SK-N-SH treated with all-trans-retinoic acid at 6 μM for 48 hours (cell line): Measurements from ENCODE around the gene THTPA.

ENCODE experiments used
- ATAC-seq: fragments of 200-7000 bp; cut with Tn5 transposase; 3 replicates; pipeline ENCODE4 v1.9.1; 2020; ENCODE audit warnings: mild to moderate bottlenecking, moderate library complexity
- ARNTL ChIP-seq: fragments of 450-650 bp; formaldehyde crosslinking; IDR thresholded peaks from 2 replicates; pipeline ENCODE4 v1.5.0; 2020; ENCODE audit warnings: low read depth, mild to moderate bottlenecking, moderate library complexity, borderline replicate concordance
- CREB5 ChIP-seq: fragments of 250-450 bp; sonication (Bioruptor Pico); IDR thresholded peaks from 2 replicates; pipeline ENCODE4 v1.5.1; 2020; ENCODE audit warnings: low read depth, mild to moderate bottlenecking, moderate library complexity
- CSRNP3 ChIP-seq: fragments of 250-450 bp; sonication (Bioruptor Pico); IDR thresholded peaks from 2 replicates; pipeline ENCODE4 v1.5.1; 2021; ENCODE audit warnings: mild to moderate bottlenecking, moderate library complexity
- ESRRG ChIP-seq: fragments of 250-450 bp; sonication (Bioruptor Pico); IDR thresholded peaks from 2 replicates; pipeline ENCODE4 v1.6.1; 2021; ENCODE audit warnings: mild to moderate bottlenecking
- GLIS3 ChIP-seq: fragments of 250-450 bp; sonication (Bioruptor Pico); IDR thresholded peaks from 2 replicates; pipeline ENCODE4 v1.5.0; 2020; ENCODE audit warnings: mild to moderate bottlenecking, moderate library complexity
- ISL1 ChIP-seq: fragments of 250-450 bp; sonication (Bioruptor Pico); IDR thresholded peaks from 2 replicates; pipeline ENCODE4 v2.1.2; 2022; ENCODE audit warnings: mild to moderate bottlenecking, moderate library complexity
- OSR1 ChIP-seq: fragments of 250-450 bp; sonication (Bioruptor Pico); IDR thresholded peaks from 2 replicates; pipeline ENCODE4 v1.8.0; 2022; ENCODE audit warnings: moderate library complexity, mild to moderate bottlenecking, inconsistent platforms
- PATZ1 ChIP-seq: fragments of 250-450 bp; sonication (Bioruptor Pico); IDR thresholded peaks from 2 replicates; pipeline ENCODE4 v1.8.0; 2020; ENCODE audit warnings: mild to moderate bottlenecking, moderate library complexity, borderline replicate concordance
- POU6F1 ChIP-seq: fragments of 250-450 bp; sonication (Bioruptor Pico); IDR thresholded peaks from 2 replicates; pipeline ENCODE4 v1.8.0; 2021; ENCODE audit warnings: low read depth, mild to moderate bottlenecking, moderate library complexity, borderline replicate concordance
- PPARA ChIP-seq: fragments of 250-450 bp; sonication (Bioruptor Pico); IDR thresholded peaks from 2 replicates; pipeline ENCODE4 v1.5.0; 2020; ENCODE audit warnings: mild to moderate bottlenecking, borderline replicate concordance
- RARB ChIP-seq: fragments of 250-450 bp; sonication (Bioruptor Pico); IDR thresholded peaks from 2 replicates; pipeline ENCODE4 v1.8.0; 2021; ENCODE audit warnings: mild to moderate bottlenecking, moderate library complexity
- SNAI2 ChIP-seq: fragments of 250-450 bp; sonication (Bioruptor Pico); IDR thresholded peaks from 2 replicates; pipeline ENCODE4 v1.5.0; 2020; ENCODE audit warnings: mild to moderate bottlenecking, moderate library complexity
- TCF4 ChIP-seq: fragments of 250-450 bp; sonication (Bioruptor Pico); IDR thresholded peaks from 2 replicates; pipeline ENCODE4 v1.8.0; 2021; ENCODE audit warnings: mild to moderate bottlenecking, moderate library complexity, borderline replicate concordance
- TOX ChIP-seq: fragments of 250-450 bp; sonication (Bioruptor Pico); IDR thresholded peaks from 2 replicates; pipeline ENCODE4 v1.8.0; 2021; ENCODE audit warnings: mild to moderate bottlenecking, moderate library complexity, borderline replicate concordance
- ZC3H10 ChIP-seq: fragments of 250-450 bp; sonication (Bioruptor Pico); IDR thresholded peaks from 2 replicates; pipeline ENCODE4 v1.5.1; 2021; ENCODE audit warnings: mild to moderate bottlenecking, moderate library complexity
- ZFP3 ChIP-seq: fragments of 250-450 bp; sonication (Bioruptor Pico); IDR thresholded peaks from 2 replicates; pipeline ENCODE4 v1.5.0; 2020; ENCODE audit warnings: mild to moderate bottlenecking, moderate library complexity
- ZNF565 ChIP-seq: fragments of 450-650 bp; formaldehyde crosslinking; conservative IDR thresholded peaks from 2 replicates; pipeline ENCODE4 v1.5.0; 2020; ENCODE audit warnings: low read depth, mild to moderate bottlenecking, moderate library complexity
- ZNF70 ChIP-seq: fragments of 450-650 bp; formaldehyde crosslinking; IDR thresholded peaks from 2 replicates; pipeline ENCODE4 v1.5.0; 2020; ENCODE audit warnings: mild to moderate bottlenecking, moderate library complexity
- ZNF8 ChIP-seq: fragments of 450-650 bp; formaldehyde crosslinking; IDR thresholded peaks from 2 replicates; pipeline ENCODE4 v1.5.0; 2020; ENCODE audit warnings: mild to moderate bottlenecking, moderate library complexity

THTPA gene

GRCh38 chr14:23538050-23538718, 17.9 kb upstream of the THTPA start (continued):
- TF ChIP-seq CREB5 (CRISPR knock-in tag) (no peak), TOX (CRISPR knock-in tag) (no peak), TCF4 (no peak), RARB (CRISPR knock-in tag) (no peak), SNAI2 (no peak), ISL1 (no peak)

GRCh38 chr14:23538785-23539184, 17.3 kb upstream of the THTPA start:
- TF ChIP-seq TOX (CRISPR knock-in tag) (no peak), ESRRG (CRISPR knock-in tag) (no peak), TCF4 (no peak), ISL1 (no peak), PATZ1 (CRISPR knock-in tag) (no peak), OSR1 (no peak), POU6F1 (no peak), ZNF565 (CRISPR knock-in tag) (no peak), ZNF70 (no peak), PPARA (CRISPR knock-in tag) (no peak), ZC3H10 (CRISPR knock-in tag) (no peak), ARNTL (CRISPR knock-in tag) (no peak), CSRNP3 (CRISPR knock-in tag) (no peak)
- peak; percentile 54 for ATAC-seq

- TF ChIP-seq ARNTL (CRISPR knock-in tag) (no peak), CSRNP3 (CRISPR knock-in tag) (no peak), ZFP3 (CRISPR knock-in tag) (no peak), SNAI2 (no peak), ZNF565 (CRISPR knock-in tag) (no peak), GLIS3 (no peak), TCF4 (no peak), PPARA (CRISPR knock-in tag) (no peak), POU6F1 (no peak), ZNF8 (CRISPR knock-in tag) (no peak)
- TF ChIP-seq, all 23 proteins: peak for 0
- ATAC-seq = peak; percentile 94
Measured at GRCh38 chr14:23539248-23540140, 16.6 kb upstream of the THTPA start.
